GM12892 (cell line): ENCODE results near the gene APH1B.

Source experiments
- DNase-seq: peaks from one replicate; pipeline ENCODE4 v3.0.0; 2011; ENCODE audit not compliant: insufficient read length
- FAIRE-seq: peaks from 2 replicates; lab custom pipeline; 2011; peaks lifted over from hg19 to GRCh38; lab: Jason Lieb, UNC
- POLR2A ChIP-seq: IDR thresholded peaks from 2 replicates; pipeline ENCODE4 v1.6.1; 2011; ENCODE audit warnings: low read depth, low read length, control low read depth
- POLR2AphosphoS5 ChIP-seq: IDR thresholded peaks from 2 replicates; pipeline ENCODE4 v1.6.1; 2011; ENCODE audit warnings: low read depth, low read length, control low read depth
- TAF1 ChIP-seq: IDR thresholded peaks from 2 replicates; pipeline ENCODE4 v1.6.1; 2011; ENCODE audit warnings: low read depth, mild to moderate bottlenecking, control low read depth, low read length, borderline replicate concordance

The APH1B gene

DNA sequence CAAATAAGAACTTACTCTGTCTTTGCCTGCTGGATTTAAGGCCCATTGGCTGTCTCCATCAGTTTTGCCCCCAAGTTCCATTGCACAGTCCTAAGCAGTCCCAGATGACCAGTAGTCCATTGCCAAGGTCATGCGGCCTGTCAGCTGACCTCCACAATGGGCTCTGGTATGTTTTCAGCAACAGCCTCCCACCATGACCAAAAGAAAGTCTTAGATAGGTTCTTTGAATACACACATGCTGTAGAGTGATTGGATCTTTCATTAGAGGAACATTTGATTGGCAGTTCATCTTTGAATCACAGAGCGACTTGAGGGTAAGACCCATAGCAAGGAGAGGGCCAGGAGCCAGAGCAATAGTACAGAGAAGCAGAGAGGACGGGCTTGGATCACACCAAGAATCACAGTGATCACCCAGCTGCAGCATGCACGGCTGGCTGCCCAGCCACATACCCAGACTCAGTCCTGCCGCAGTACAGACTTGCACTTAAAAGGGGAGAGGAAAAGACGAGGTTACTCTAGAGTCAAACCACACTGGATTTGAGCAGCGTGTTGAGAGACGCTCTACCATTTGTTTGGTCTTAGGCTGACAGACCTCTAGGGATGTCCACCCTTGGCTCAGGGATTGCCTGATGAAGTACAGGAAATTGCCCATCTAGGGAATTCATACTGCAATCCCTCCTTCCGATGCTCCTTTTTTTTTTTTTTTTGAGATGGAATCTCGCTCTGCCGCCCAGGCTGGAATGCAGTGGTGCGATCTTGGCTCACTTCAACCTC is 50.4 kb downstream of the APH1B start:
- TF ChIP-seq POLR2A: no peak
- no peak for TF ChIP-seq POLR2AphosphoS5
- no peak for TF ChIP-seq TAF1
- DNase-seq (no peak), FAIRE-seq (no peak)

DNA sequence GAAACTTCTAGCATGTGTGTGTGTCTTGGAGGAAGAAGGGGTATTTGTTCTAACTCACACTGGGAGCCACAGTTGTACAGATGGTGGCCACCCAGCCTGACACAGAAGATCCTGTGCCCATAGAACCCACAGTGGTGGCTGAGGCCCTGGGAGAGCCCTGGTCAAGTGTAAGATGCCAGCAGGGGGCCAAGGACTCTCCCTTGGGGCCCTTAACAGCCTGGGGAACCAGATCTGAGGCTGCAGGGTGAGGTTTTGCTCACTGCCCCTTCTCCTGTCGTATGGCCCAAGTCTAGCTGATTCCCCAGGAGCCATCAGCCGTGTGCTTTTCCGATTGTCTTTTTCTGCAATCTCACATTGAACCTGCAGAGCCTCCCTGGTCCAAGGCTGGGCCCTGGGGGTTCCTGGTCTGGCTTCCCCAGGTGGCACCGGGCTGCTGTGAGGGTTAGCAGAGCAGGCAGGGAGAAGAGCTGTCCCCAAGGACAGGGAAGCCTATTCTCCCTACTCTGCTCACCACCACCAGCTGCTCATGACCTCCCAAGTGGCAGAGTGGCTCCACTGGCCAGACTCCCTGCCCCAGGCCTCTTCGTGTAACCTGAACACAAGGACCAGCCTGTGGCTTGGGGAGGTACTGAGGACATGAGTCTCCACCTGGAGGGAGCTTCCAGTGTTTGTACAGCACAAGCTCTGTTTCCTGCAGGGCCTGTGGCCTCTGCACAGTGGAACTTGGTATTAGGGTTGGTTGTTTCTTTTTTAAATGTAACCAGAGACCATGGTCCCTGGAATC is 52.4 kb downstream of the APH1B start:
- no peak for TF ChIP-seq TAF1
- FAIRE-seq: no peak
- no peak for DNase-seq

DNA sequence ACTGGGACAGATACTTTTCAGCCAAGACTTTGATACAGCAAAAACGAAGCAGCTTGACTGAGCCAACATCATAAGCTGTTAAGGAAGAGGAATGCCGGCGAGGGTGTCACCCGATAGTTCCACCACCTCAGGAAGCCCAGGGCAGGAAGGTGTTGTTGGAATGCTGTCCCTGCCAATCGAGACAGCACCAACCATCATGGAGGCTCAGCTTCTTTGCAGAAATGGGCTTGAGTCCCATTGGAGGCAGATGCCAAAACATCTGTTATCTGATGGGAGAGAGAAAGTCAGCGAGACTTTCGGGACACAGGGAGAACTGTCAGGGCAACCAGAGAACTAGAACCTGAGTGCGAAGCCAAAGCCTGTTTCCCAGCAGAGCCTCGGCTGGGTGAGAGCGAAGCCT is 53.5 kb downstream of the APH1B start:
- FAIRE-seq: no peak
- TF ChIP-seq POLR2A (no peak), POLR2AphosphoS5 (no peak), TAF1 (no peak)
- DNase-seq: no peak

DNA sequence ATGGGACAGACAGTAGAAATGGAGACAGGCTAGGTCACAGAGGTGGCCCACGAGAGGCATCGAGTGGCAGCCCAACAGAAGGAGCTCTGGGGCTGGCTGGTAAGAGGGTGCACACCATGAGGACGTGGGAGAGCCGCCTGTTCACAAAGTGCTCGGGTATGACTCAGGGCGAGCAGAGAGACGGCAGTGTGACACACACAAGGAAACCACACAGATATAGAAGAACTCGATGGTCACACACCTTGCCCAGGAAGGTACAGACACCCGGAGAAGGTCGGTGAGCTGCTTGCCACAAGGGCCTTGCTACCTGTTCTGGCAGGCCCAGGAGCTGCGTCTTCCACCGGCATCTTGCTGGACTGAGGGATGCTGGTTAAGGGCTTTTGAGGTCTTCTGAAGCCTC is 54.1 kb downstream of the APH1B start:
- FAIRE-seq (no peak), DNase-seq (no peak)
- TF ChIP-seq POLR2AphosphoS5: no peak
- TF ChIP-seq TAF1: no peak
- TF ChIP-seq POLR2A: no peak

DNA sequence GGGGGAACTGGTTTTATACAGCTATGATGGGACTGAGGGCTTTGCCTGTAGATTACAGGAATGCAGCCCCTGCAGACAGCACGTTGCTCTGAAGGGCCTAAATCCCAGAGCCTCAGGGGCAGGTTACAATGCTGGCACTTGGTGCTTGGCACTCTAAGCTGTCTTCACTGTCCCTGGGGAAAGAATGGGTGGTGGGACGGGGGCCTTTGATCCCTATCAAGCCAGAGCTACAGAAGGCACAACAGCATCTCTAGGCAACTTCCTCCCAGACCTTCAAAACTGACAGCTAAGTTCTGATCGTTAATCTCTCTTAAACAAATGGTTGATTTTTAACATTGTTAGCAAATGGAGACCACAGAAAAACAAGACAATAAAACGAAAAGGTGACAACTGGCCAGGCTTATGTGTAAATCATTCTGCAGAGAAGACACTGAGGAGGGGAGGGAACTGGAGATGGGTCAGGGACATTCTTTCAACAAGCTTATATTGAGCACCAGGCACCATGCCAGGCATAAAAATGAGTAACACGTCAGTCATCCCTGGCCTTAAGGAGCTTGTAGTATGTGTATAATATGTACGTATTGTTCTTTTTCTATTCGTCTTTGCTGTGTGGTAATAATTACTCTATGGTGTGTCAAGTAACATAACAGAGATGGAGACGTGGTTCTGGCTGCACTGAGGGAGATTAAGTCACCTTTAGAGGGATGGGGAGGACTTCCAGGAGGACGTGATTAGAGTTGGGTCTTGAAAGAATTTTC is 55.1 kb downstream of the APH1B start:
- no peak for FAIRE-seq
- TF ChIP-seq POLR2A (no peak), TAF1 (no peak), POLR2AphosphoS5 (no peak)
- DNase-seq: no peak

DNA sequence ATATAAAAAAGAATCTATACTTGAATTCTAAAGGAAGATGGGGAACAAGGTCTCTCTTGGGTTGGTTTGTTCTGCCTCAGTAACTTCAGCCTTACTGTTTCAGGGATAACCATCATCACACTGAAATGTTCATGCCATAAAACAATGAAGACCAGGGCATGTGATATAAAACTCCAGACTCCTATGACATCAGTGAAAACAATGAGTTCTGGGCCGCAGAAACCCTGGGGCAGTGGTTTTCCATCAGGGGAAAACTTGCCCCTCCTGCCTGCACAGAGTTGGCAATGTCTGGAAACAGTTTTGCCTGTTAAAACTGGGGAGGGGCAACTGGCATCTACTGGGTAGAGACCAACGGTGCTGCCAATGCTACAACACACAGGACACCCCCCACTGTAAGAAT is 57.4 kb downstream of the APH1B start:
- DNase-seq: no peak
- TF ChIP-seq POLR2AphosphoS5 (no peak), POLR2A (no peak), TAF1 (no peak)
- no peak for FAIRE-seq

DNA sequence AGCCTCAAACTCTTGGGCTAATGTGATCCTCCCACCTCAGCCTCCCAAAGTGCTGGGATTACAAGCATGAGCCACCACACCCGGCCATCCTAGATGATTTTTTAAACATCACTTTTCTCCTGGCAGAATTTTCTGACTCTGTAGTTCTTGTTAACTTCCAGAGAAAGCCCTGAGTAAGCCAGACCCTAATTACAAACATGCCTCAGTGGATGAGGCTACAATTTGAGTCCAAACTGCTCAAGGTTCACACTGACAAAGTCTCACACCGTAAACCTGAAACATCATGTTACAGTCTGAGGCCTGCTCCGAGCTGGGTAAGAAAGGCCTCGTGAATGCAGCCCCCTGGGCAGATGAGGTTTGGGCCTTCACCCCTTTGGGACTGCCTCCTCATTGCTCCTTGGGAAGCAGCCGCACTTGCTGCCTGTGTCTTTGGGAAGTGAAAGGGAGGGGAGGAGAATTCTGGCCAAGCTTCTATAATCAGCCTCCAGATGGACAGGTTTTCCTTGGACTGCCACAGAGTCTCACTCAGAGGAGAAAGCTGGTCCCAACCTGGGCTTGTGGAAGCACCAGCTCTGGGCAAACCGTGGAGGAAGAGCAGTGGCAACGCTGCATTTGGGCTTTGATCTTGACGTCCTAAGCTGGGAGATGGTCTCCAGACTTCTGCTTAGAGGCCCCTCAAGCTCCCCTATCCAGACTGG is 58.3 kb downstream of the APH1B start:
- TF ChIP-seq TAF1: no peak
- no peak for TF ChIP-seq POLR2A
- TF ChIP-seq POLR2AphosphoS5: no peak
- FAIRE-seq: no peak
- no peak for DNase-seq

DNA sequence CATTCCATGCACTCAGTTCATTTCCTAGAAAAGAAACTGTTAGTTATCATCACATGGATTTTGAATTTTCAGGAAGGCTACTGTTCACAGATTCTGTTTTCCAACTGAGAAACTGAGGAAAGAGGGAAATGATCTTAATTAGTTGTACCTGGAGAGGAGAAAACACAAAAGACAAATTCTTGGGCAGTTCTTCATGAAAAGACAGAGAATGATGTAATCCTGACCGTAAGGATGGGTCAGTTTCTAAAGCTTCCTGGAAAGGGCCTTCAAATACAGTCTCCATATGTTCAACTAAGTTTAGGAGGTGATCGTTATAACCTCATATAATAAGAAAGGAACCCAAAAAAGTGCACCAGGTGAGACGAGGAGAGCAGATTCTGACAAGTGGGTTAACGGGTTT is 59.6 kb downstream of the APH1B start:
- TF ChIP-seq TAF1: no peak
- no peak for TF ChIP-seq POLR2A
- TF ChIP-seq POLR2AphosphoS5: no peak
- FAIRE-seq: no peak
- DNase-seq: no peak

DNA sequence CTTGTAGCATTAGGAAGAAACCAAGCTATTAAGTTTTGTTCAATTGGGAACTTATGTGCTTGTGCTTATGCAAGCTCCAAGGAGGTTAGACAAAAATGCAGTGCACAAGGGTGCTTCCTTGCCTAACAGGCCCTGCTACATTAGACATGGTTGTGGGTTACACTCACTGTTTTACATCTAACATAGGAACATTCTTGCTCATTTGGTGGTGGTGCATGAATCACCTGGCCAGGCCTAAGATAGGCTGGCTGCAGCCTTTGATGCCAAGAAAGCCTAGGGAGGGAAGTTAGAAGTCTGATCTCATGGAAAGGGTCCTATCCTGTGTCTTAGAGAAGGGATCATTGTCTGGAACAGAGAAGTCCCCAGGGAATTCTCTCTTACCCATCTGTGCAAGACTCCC is 60.8 kb downstream of the APH1B start:
- DNase-seq (no peak), FAIRE-seq (no peak)
- no peak for TF ChIP-seq POLR2AphosphoS5

DNA sequence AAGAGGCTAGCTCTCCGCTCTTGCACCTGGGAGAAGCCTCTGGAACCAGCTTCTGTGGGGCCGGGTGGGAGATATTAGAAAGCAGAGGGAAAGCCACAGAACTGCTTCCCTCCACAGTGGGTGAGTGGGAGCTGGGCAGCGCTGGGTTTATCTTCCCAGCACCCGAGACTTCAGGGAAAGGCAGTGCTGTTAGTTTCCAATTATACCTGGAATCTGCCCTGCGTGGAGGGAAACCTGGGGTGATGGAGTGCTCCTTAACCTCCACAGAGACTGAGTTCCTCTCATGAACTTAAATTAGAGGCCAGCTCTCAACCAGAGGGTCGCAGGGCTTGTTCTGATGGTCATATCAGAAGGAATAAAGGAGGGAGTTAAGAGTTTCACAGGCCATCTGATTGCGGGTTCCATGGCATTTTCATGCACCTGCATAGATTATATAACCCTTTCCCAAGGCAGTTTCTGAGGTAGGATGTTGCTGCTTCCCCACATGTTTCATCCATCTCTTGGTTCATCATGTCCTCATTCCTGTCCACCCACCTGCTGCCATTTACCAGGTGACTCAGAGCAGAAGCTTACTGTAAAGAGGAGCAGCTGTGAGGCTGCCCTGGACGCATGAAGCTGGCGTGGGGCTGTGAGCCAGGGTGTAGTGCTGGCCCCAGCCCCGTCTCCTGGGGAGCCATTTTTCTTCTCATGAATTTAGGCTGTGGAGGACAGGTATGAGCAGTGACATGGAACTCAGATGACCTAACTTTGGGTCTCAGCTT is 61.8 kb downstream of the APH1B start:
- DNase-seq: no peak
- no peak for FAIRE-seq
- TF ChIP-seq TAF1 (no peak), POLR2A (no peak), POLR2AphosphoS5 (no peak)
